Renal cortical epithelial cell (primary cell): Measurements from ENCODE around the gene RCC2. TPM values are rescaled to one million over a fixed set of nuclear protein-coding genes. Genes with fewer than 3 reads are reported as not detected.
A peak's percentile ranks its signal among the peaks of the same experiment; 100 is the strongest.
"Not testable (repeated sequence)": the region's sequence is repeated elsewhere in the genome, so short reads cannot be mapped to it uniquely, and the experiment has no call there.

Experiments used
- DNase-seq: peaks from one replicate; pipeline ENCODE4 v3.0.0-alpha.2; 2011; ENCODE audit warnings: low read depth
- total RNA-seq: library from RNA; depleted of rRNA; stranded (reverse); fragments of >200 nt; gene quantifications from 2 replicates; pipeline ENCODE4 v1.2.3, GENCODE V29; 2014

The RCC2 gene
- total RNA-seq = 71.7 and 82.0 TPM in 2 replicates

GRCh38 chr1:17439250-17440073 lies at the start of gene RCC2:
RCC2 (minus strand) TSS chr1:17439677; CDS start chr1:17438514, 1,163 bp downstream.
- peak; percentile 67 for DNase-seq

GRCh38 chr1:17486242-17486641 lies 46.8 kb upstream of the RCC2 start:
- no peak for DNase-seq

DNA sequence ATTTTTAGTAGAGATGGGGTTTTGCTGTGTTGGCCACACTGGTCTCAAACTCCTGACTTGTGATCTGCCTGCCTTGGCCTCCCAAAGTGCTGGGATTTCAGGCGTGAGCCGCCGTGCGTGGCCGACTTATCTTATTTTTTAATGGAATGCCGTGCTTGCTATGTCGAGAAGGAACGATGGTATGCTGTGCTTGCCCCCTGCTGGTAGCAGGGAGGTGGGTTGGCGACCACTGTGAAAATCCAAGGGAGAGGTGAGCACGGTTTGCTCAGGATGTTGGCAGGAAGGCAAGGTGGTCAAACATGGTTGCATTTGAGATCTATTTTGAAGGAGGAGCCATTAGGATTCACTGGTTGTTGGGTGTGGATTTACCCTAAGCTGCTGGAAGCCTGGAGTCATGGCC lies 45.8 kb upstream of the RCC2 start:
- peak; percentile 16 for DNase-seq

DNA sequence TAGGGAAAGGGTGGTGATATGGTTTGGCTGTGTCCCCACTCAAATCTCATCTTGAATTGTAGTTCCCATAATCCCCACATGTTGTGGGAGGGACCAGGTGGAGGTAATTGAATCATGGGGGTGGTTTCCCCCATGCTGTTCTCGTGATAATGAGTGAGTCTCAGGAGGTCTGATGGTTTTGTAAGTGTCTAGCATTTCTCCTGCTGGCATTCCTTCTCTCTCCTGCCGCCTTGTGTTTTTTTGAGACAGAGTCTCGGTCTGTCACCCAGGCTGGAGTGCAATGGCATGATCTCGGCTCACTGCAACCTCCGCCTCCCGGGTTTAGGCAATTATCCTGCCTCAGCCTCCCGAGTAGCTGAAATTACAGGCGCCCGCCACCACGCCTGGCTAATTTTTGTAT lies 42.5 kb upstream of the RCC2 start:
- DNase-seq = not testable (repeated sequence)

GRCh38 chr1:17480846-17481245 lies 41.4 kb upstream of the RCC2 start:
- no peak for DNase-seq

GRCh38 chr1:17475752-17476151 lies 36.3 kb upstream of the RCC2 start:
- DNase-seq = peak; percentile 79

DNA sequence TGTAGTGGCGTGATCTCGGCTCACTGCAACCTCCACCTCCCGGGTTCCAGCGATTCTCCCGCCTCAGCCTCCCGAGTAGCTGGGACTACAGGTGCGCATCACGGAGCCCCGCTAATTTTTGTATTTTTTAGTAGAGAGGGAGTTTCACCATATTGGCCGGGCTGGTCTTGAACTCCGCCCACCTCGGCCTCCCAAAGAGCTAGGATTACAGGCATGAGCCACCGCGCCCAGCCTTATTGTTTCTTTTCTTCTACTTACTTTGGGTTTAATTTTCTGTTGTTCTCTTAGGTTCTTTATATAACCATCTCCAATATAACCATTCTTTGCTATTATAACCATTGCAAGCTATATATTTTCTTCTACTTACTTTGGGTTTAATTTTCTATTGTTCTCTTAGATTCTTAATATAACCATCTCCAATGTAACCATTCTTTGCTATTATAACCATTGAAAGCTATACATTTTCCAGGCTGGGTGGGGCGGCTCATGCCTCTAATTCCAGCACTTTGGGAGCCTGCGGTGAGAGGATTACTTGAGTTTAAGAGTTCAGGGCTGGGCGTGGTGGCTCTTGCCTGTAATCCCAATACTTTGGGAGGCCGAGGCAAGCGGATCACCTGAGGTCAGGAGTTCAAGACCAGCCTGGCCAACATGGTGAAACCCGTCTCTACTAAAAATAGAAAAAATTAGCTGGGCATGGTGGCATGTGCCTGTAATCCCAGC lies 35.5 kb upstream of the RCC2 start:
- DNase-seq = not testable (repeated sequence)

- peak; percentile 73 for DNase-seq
Measured at GRCh38 chr1:17472814-17473213, 33.3 kb upstream of the RCC2 start.

DNA sequence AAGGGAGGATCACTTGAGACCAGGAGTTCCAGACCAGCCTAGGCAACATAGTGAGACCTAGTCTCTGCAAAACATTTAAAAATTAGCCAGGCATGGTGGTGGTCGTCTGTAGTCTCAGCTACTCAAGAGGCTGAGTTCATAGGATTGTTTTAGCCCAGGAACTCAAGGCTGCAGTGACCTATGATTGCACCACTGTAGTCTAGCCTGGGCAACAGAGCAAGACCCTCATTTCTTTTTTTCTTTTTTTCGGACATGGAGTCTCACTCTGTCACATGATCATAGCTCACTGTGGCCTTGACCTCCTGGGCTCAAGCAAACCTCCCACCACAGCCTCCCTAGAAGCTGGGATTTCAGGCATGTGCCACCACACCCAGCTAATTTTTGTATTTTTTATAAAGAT lies 31.9 kb upstream of the RCC2 start:
- no peak for DNase-seq

DNA sequence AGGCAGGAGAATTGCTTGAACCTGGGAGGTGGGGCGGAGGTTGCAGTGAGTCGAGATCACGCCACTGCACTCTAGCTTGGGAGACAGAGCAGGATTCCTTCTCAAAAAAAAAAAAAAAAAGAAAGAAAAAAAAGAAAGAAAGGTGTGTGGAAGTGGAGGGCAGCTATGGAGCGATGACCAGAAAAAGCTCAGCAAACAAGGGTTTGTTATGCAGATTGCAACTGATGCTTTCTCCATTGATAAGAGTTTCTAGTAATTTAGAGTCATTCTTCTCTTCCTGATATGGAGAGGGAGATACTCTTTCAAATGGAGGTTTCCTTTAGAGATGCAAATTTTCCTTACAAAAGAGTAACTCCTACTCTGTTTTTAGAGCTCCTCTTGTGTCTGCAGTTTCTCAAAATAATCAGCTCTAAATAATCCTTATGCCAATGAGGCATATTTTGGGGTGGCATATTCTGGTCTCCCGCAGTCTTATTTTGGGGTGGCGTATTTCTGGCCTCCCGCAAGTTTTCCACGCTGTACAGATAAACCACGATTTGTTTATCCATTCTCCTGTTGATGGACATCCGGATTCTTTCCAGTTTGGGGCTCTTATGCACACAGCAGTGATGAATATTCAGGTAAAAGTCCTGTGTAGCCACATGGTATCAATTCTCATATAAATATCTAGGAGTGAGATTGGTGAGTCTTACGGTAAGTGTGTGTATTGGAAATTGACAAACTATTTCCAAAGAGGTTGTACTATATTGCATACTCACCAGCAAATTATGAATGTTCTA lies 30.7 kb upstream of the RCC2 start:
- DNase-seq = no peak

DNA sequence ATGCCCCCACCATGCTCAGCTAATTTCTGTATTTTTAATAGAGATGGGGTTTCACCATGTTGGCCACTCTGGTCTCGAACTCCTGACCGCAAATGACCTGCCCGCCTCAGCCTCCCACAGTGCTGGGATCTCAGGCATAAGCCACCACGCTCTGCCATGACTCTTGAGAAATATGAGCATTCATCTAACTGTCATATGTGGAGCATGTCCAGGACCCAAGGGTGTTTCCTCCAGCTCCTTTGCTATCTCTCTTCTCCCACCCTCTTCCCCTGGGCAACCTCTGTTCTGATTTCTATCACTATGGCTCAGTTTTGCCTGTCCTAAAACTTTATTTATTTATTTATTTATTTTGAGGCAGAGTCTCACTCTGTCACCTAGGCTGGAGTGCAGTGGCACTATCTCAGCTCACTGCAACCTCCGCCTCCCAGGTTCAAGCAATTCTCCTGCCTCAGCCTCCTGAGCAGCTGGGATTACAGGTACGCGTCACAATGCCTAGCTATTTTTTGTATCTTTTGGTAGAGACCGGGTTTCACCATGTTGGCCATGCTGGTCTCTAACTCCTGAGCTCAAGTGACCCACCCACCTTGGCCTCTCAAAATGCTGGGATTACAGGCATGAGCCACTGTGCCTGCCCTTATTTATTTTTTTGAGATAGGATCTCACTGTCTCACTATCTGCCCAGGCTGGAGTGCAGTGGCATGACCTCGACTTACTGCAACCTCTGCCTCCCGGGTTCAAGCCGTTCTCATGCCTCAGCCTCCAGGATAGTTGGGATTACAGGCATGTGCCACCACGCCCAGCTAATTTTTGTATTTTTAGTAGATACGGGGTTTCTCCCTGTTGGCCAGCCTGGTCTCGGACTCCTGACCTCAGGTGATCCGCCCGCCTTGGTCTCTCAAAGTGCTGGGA lies 29.1 kb upstream of the RCC2 start:
- DNase-seq = not testable (repeated sequence)

GRCh38 chr1:17466359-17466758 lies 26.9 kb upstream of the RCC2 start:
- DNase-seq = no peak

DNA sequence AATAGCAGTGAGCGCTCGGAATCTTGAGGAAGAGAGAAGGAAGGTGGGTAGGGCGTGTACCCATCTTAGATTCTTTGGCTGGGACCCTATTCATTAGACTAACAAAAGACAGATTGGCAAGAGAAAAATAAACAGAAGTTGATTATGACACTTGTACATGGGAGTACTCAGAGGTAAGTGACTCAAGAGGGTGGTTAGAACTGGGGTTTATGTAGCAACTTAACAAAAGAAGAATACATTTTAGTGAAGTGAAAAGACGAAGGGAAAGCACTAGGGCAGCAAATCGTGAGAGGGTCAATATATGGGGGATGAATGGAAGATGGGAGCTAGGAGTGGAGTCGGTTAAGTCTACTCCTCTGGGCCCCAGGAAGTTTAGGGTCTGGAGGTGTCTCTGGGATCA lies 25.8 kb upstream of the RCC2 start:
- no peak for DNase-seq

GRCh38 chr1:17463991-17464390 lies 24.5 kb upstream of the RCC2 start:
- DNase-seq = no peak

GRCh38 chr1:17462669-17463068 lies 23.2 kb upstream of the RCC2 start:
- no peak for DNase-seq

DNA sequence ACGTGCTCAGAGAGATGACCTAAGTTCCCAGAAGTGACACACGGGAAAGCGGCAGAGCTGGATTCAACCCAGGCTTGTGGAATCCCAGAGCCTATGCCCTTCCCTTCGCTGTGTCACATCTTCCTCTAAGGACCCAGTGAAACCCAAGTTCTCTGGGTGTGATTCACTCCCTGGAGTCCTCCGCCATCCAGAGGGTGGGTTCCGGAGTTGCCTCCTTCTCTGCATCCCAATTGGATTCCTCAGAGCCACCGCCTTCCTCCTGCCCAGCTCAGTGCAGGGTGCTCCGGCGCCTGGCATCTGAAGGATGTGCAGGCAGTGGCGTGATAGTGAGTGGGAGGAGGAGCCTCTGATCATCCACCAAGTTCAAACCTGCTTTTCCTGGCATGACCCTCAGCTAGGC lies 20.7 kb upstream of the RCC2 start:
- DNase-seq = no peak

DNA sequence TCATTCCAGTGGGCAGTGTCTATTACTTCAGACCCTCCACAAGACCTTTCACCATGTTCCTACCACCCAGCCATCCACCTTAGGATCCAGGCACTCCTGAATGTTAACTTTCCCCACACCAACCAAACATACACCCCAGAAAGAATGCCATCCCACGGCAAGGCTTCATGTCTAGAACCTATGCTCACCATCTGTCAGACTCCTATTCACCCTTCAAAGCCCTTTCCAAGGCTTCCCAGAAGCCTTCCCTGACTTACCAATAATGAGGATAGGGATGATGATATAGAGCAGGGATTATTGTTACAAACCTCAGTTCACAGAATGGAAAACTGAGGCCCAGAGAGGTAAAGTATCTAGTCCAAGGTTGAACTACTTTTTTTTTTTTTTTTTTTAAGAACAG lies 19.3 kb upstream of the RCC2 start:
- DNase-seq = no peak

DNA sequence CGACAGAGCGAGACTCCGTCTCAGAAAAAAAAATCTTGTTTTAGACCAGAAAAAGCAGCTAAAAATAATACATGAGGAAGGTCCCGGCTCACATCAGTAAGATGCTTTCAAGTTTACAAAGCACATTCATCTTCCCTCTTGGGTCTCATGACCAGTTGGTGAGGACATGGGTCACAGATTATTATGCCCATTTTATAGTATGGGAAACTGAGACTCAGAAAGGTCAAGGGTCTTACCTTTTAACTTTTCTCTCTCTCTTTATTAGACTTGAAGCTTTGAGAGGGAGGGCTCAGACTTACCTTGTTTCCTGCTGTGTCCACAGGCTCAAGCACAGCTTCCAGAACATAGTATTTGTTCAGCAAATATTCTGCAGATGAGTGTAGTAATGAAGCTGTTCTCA lies 13.2 kb upstream of the RCC2 start:
- no peak for DNase-seq

DNA sequence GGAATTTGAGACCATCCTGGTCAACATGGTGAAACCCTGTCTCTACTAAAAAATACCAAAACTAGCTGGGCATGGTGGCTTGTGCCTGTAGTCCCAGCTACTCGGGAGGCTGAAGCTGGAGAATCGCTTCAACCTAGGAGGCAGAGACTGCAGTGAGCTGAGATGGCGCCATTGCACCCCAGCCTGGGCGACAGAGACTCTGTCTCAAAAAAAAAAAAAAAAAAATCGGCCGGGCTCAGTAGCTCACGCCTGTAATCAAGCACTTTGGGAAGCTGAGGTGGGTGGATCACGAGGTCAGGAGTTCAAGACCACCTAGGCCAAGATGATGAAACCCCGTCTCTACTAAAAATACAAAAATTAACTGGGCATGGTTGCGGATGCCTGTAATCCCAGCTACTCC lies 12.7 kb upstream of the RCC2 start:
- not testable (repeated sequence) for DNase-seq

- no peak for DNase-seq
Measured at GRCh38 chr1:17451731-17452130, 12.3 kb upstream of the RCC2 start.

DNA sequence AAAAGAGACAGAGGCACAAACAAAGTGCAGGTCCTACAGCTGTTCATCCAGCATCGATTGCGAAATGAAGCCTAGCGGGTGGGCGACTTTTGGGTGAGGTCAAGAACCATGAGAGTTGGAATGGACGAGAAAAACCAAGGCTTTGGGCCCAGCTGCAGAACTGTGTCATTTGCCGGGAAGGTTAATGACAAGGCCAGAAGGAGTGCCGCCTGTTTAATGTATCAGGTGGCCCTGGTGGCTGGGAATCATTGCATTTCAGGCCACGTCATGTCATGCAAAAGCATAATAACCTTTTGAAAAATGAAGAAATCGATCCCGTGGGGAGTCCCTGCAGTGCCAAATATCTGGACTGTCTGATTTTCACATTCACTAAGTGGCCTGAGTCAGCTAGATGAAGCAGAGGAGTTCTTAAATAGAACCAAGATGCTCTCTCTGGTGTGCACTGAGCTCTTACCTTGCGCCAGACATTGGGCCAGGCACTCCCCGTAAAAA lies 8.1 kb upstream of the RCC2 start:
- no peak for DNase-seq
